HepG2 (cell line): ENCODE measurements around the gene STRADB. TPM values are rescaled to one million over a fixed set of nuclear protein-coding genes. Genes with fewer than 3 reads are reported as not detected.

Source experiments
- AFF4 ChIP-seq: sonication (generic); formaldehyde crosslinking; IDR thresholded peaks from 2 replicates; pipeline ENCODE4 v1.4.0; 2020; ENCODE audit warnings: missing genetic modification reagents
- ARID2 ChIP-seq: sonication (generic); formaldehyde crosslinking; IDR thresholded peaks from 2 replicates; pipeline ENCODE4 v1.8.1; 2022; ENCODE audit warnings: mild to moderate bottlenecking, missing genetic modification reagents, borderline replicate concordance
- ATF1 ChIP-seq: IDR thresholded peaks from 2 replicates; pipeline ENCODE4 v1.6.1; 2016; ENCODE audit warnings: mild to moderate bottlenecking, control low read depth
- EP300 ChIP-seq, 3 experiments: sonication (generic) in 1 of 3; formaldehyde crosslinking in 1 of 3; IDR thresholded peaks; 2 replicates each; pipeline versions ENCODE4 v1.5.1 to v1.6.1; 2011 to 2020; ENCODE audit warnings: low read depth in 2 of 3, low read length in 2 of 3, borderline replicate concordance in 1 of 3, improper control_type of control experiment in 1 of 3, mild to moderate bottlenecking in 1 of 3, missing genetic modification reagents in 1 of 3, moderate library complexity in 1 of 3
- FOXJ3 ChIP-seq: sonication (generic); formaldehyde crosslinking; IDR thresholded peaks from 2 replicates; pipeline ENCODE4 v1.4.0; 2020; ENCODE audit warnings: missing genetic modification reagents, mild to moderate bottlenecking, borderline replicate concordance
- GATA4 ChIP-seq: sonication (generic); IDR thresholded peaks from 2 replicates; pipeline ENCODE4 v1.6.1; 2016; ENCODE audit warnings: antibody characterized with exemption, low read depth, borderline replicate concordance
- KDM5B ChIP-seq: sonication (generic); formaldehyde crosslinking; IDR thresholded peaks from 2 replicates; pipeline ENCODE4 v1.4.0; 2020; ENCODE audit warnings: missing genetic modification reagents, mild to moderate bottlenecking, borderline replicate concordance
- KLF15 ChIP-seq: sonication (generic); formaldehyde crosslinking; IDR thresholded peaks from 2 replicates; pipeline ENCODE4 v1.8.1; 2023; ENCODE audit warnings: borderline replicate concordance, mild to moderate bottlenecking, inconsistent platforms, missing genetic modification reagents, mixed read lengths
- KLF9 ChIP-seq: IDR thresholded peaks from 2 replicates; pipeline ENCODE4 v1.6.1; 2016; ENCODE audit warnings: low read depth
- NR2C2 ChIP-seq: sonication (generic); formaldehyde crosslinking; IDR thresholded peaks from 2 replicates; pipeline ENCODE4 v1.4.0; 2020; ENCODE audit warnings: missing genetic modification reagents, mild to moderate bottlenecking, moderate library complexity, borderline replicate concordance
- SIX1 ChIP-seq: sonication (generic); formaldehyde crosslinking; IDR thresholded peaks from 2 replicates; pipeline ENCODE4 v1.4.0; 2020; ENCODE audit warnings: missing genetic modification reagents, borderline replicate concordance
- SOX5 ChIP-seq: IDR thresholded peaks from 2 replicates; pipeline ENCODE4 v1.6.1; 2016; ENCODE audit warnings: borderline replicate concordance
- TEAD2 ChIP-seq: sonication (generic); formaldehyde crosslinking; IDR thresholded peaks from 2 replicates; pipeline ENCODE4 v1.9.0; 2021; ENCODE audit warnings: missing genetic modification reagents
- TRIM22 ChIP-seq: fragments of 450-650 bp; IDR thresholded peaks from 2 replicates; pipeline ENCODE4 v1.6.1; 2017
- ZFP1 ChIP-seq: IDR thresholded peaks from 2 replicates; pipeline ENCODE4 v1.6.1; 2016
- ZNF441 ChIP-seq: sonication (generic); formaldehyde crosslinking; IDR thresholded peaks from 2 replicates; pipeline ENCODE4 v1.7.0; 2021; ENCODE audit warnings: missing genetic modification reagents, borderline replicate concordance
- ZNF503 ChIP-seq: sonication (generic); formaldehyde crosslinking; IDR thresholded peaks from 2 replicates; pipeline ENCODE4 v1.4.0; 2020; ENCODE audit warnings: missing genetic modification reagents
- ZNF839 ChIP-seq: sonication (generic); formaldehyde crosslinking; IDR thresholded peaks from 2 replicates; pipeline ENCODE4 v1.4.0; 2020; ENCODE audit warnings: missing genetic modification reagents, mild to moderate bottlenecking, borderline replicate concordance
- ZNF891 ChIP-seq: sonication (generic); formaldehyde crosslinking; IDR thresholded peaks from 2 replicates; pipeline ENCODE4 v1.5.0; 2020; ENCODE audit warnings: mild to moderate bottlenecking, missing genetic modification reagents
- ZXDC ChIP-seq: sonication (generic); formaldehyde crosslinking; IDR thresholded peaks from 2 replicates; pipeline ENCODE4 v1.5.0; 2020; ENCODE audit warnings: mild to moderate bottlenecking, missing genetic modification reagents
- polyA plus RNA-seq, 8 experiments: library from polyadenylated mRNA; depleted of rRNA in 3 of 8; stranded (reverse) in 7 of 8; unstranded in 1 of 8; fragments of >200 nt; fragmentation: Illumina TruSeq in 4 of 8; extraction: Trizol in 4 of 8; gene quantifications; 2 replicates each; pipeline versions ENCODE4 v1.2.1 to v1.2.3, GENCODE V29; 2011 to 2016; ENCODE audit warnings: low read depth in 4 of 8, missing spikeins in 1 of 8, mixed read lengths in 1 of 8; ENCODE audit not compliant: insufficient read depth in 1 of 8
- total RNA-seq, 5 experiments: library from RNA; depleted of rRNA; stranded (reverse); fragments of >200 nt; fragmentation: Illumina TruSeq; extraction: Trizol; gene quantifications; 2 replicates each; pipeline ENCODE4 v1.2.3, GENCODE V29; 2016; ENCODE audit warnings: low read depth in 1 of 5

The STRADB gene
- total and polyA plus RNA-seq, 2 of the 13 experiments (the other 11 are each of a cell fraction or from before 2014, with no cell fraction given), result 34.1 to 66.6 TPM

GRCh38 chr2:201433394-201433995 lies 18.0 kb upstream of the STRADB start (continued):
- peak; percentile 64; the same call in 1 of the 2 replicates for TF ChIP-seq ZNF503 (CRISPR knock-in tag)
- TF ChIP-seq ZFP1, result no peak
- no peak for TF ChIP-seq ZNF441 (CRISPR knock-in tag)
- TF ChIP-seq ATF1, result no peak
- no peak for TF ChIP-seq SIX1
- peak; percentile 60; the same call in 1 of the 2 replicates for TF ChIP-seq GATA4
- no peak for TF ChIP-seq ZXDC (CRISPR knock-in tag)
- peak in 1 of 2 experiments; percentile 77; a peak in 2 of 4 replicates for TF ChIP-seq EP300 (IDR thresholded peaks at IDR 0.05; ENCODE audit: low read depth in 2 of 2, low read length in 2 of 2)
- peak; percentile 63; the same call in 1 of the 2 replicates for TF ChIP-seq EP300 (CRISPR knock-in tag; IDR thresholded peaks at IDR 0.05; ENCODE audit: borderline replicate concordance)
- TF ChIP-seq ZNF839 (CRISPR knock-in tag), result no peak
- TF ChIP-seq TRIM22, result no peak
- TF ChIP-seq KLF15 (CRISPR knock-in tag), result peak; percentile 34; the same call in 1 of the 2 replicates
- TF ChIP-seq SOX5 (CRISPR knock-in tag), result peak; percentile 50; the same call in 1 of the 2 replicates
- peak; percentile 86 for TF ChIP-seq NR2C2 (CRISPR knock-in tag)
- no peak for TF ChIP-seq AFF4 (CRISPR knock-in tag)
- TF ChIP-seq KDM5B (CRISPR knock-in tag), result no peak
- TF ChIP-seq KLF9 (CRISPR knock-in tag), result no peak
- no peak for TF ChIP-seq ZNF891 (CRISPR knock-in tag)
- TF ChIP-seq ARID2 (CRISPR knock-in tag), result no peak
- TF ChIP-seq TEAD2 (CRISPR knock-in tag), result no peak
- peak; percentile 68; the same call in 1 of the 2 replicates for TF ChIP-seq FOXJ3 (CRISPR knock-in tag)
